ENCODE data around the gene CTTNBP2.

CTTNBP2 gene

GRCh38 chr7:117679120-117679519 is 194.1 kb downstream of the CTTNBP2 start:
- Histone ChIP-seq H3K4me2 (ENCODE audit: low read length) (no peak overlapping the region), H3K4me3 (ENCODE audit: low read length) (no peak overlapping the region), H3K9ac (ENCODE audit: low read depth, low read length) (no peak overlapping the region)

GRCh38 chr7:117675497-117676435 is 197.5 kb downstream of the CTTNBP2 start:
- Histone ChIP-seq H3K27me3 (ENCODE audit: control insufficient read depth, insufficient read depth, low read length) (peaks cover 16% of the 10 kb centered on the region), H3K36me3 (ENCODE audit: insufficient read depth, low read length) (no peaks in the 10 kb centered on the region), H3K4me2 (ENCODE audit: low read length) (no peak overlapping the region), H3K9ac (ENCODE audit: low read depth, low read length) (no peak overlapping the region), H3K9me3 (replicated peaks; ENCODE audit: low read length) (no peaks in the 10 kb centered on the region), H3K4me3 (ENCODE audit: low read length) (no peak overlapping the region), H3K4me1 (ENCODE audit: control insufficient read depth, insufficient read depth, low read length) (no peaks in the 10 kb centered on the region)

More at GRCh38 chr7:117679120-117679519, 194.1 kb downstream of the CTTNBP2 start:
- H3K9me3 ChIP-seq (replicated peaks; ENCODE audit: low read length): no peaks in the 10 kb centered on the region
- H3K4me1 ChIP-seq (ENCODE audit: control insufficient read depth, insufficient read depth, low read length): no peaks in the 10 kb centered on the region
- H3K36me3 ChIP-seq (ENCODE audit: insufficient read depth, low read length): no peaks in the 10 kb centered on the region
- H3K27me3 ChIP-seq (ENCODE audit: control insufficient read depth, insufficient read depth, low read length): peaks cover 19% of the 10 kb centered on the region

- no peaks in the 10 kb centered on the region for H3K4me1 ChIP-seq (ENCODE audit: control insufficient read depth, insufficient read depth, low read length)
- H3K27me3 ChIP-seq (ENCODE audit: control insufficient read depth, insufficient read depth, low read length): peaks cover 14% of the 10 kb centered on the region
- H3K9me3 ChIP-seq (replicated peaks; ENCODE audit: low read length): no peaks in the 10 kb centered on the region
- H3K4me2 ChIP-seq (ENCODE audit: low read length): no peak overlapping the region
- H3K36me3 ChIP-seq (ENCODE audit: insufficient read depth, low read length): no peaks in the 10 kb centered on the region
- no peak overlapping the region for H3K9ac ChIP-seq (ENCODE audit: low read depth, low read length)
- H3K4me3 ChIP-seq (ENCODE audit: low read length): no peak overlapping the region
Observed at GRCh38 chr7:117674617-117675016, 198.6 kb downstream of the CTTNBP2 start.

GRCh38 chr7:117673839-117674238 is 199.4 kb downstream of the CTTNBP2 start:
- Histone ChIP-seq H3K9ac (ENCODE audit: low read depth, low read length) (no peak overlapping the region), H3K4me3 (ENCODE audit: low read length) (no peak overlapping the region), H3K4me2 (ENCODE audit: low read length) (no peak overlapping the region), H3K4me1 (ENCODE audit: control insufficient read depth, insufficient read depth, low read length) (no peaks in the 10 kb centered on the region), H3K27me3 (ENCODE audit: control insufficient read depth, insufficient read depth, low read length) (peaks cover 9% of the 10 kb centered on the region), H3K9me3 (replicated peaks; ENCODE audit: low read length) (no peaks in the 10 kb centered on the region), H3K36me3 (ENCODE audit: insufficient read depth, low read length) (no peaks in the 10 kb centered on the region)

- Histone ChIP-seq H3K4me2 (ENCODE audit: low read length) (no peak overlapping the region), H3K9me3 (replicated peaks; ENCODE audit: low read length) (no peaks in the 10 kb centered on the region), H3K4me1 (ENCODE audit: control insufficient read depth, insufficient read depth, low read length) (no peaks in the 10 kb centered on the region), H3K36me3 (ENCODE audit: insufficient read depth, low read length) (no peaks in the 10 kb centered on the region), H3K9ac (ENCODE audit: low read depth, low read length) (no peak overlapping the region), H3K27me3 (ENCODE audit: control insufficient read depth, insufficient read depth, low read length) (peaks cover 5% of the 10 kb centered on the region), H3K4me3 (ENCODE audit: low read length) (no peak overlapping the region)
Observed at GRCh38 chr7:117673367-117673766, 199.9 kb downstream of the CTTNBP2 start.

- Histone ChIP-seq H3K4me3 (ENCODE audit: low read length) (no peak overlapping the region), H3K4me1 (ENCODE audit: control insufficient read depth, insufficient read depth, low read length) (no peaks in the 10 kb centered on the region), H3K9me3 (replicated peaks; ENCODE audit: low read length) (no peaks in the 10 kb centered on the region), H3K9ac (ENCODE audit: low read depth, low read length) (no peak overlapping the region), H3K27me3 (ENCODE audit: control insufficient read depth, insufficient read depth, low read length) (peaks cover 4% of the 10 kb centered on the region), H3K4me2 (ENCODE audit: low read length) (no peak overlapping the region), H3K36me3 (ENCODE audit: insufficient read depth, low read length) (no peaks in the 10 kb centered on the region)
Observed at GRCh38 chr7:117672453-117672852, 200.8 kb downstream of the CTTNBP2 start.

GRCh38 chr7:117669818-117670217 is 203.4 kb downstream of the CTTNBP2 start:
- no peaks in the 10 kb centered on the region for H3K27me3 ChIP-seq (ENCODE audit: control insufficient read depth, insufficient read depth, low read length)
- H3K4me2 ChIP-seq (ENCODE audit: low read length): no peak overlapping the region
- no peak overlapping the region for H3K4me3 ChIP-seq (ENCODE audit: low read length)
- no peaks in the 10 kb centered on the region for H3K4me1 ChIP-seq (ENCODE audit: control insufficient read depth, insufficient read depth, low read length)
- H3K9me3 ChIP-seq (replicated peaks; ENCODE audit: low read length): no peaks in the 10 kb centered on the region
- no peak overlapping the region for H3K9ac ChIP-seq (ENCODE audit: low read depth, low read length)
- no peaks in the 10 kb centered on the region for H3K36me3 ChIP-seq (ENCODE audit: insufficient read depth, low read length)

GRCh38 chr7:117667456-117667855 is 205.8 kb downstream of the CTTNBP2 start:
- no peaks in the 10 kb centered on the region for H3K9me3 ChIP-seq (replicated peaks; ENCODE audit: low read length)
- no peak overlapping the region for H3K9ac ChIP-seq (ENCODE audit: low read depth, low read length)
- H3K4me3 ChIP-seq (ENCODE audit: low read length): no peak overlapping the region
- H3K36me3 ChIP-seq (ENCODE audit: insufficient read depth, low read length): no peaks in the 10 kb centered on the region
- H3K27me3 ChIP-seq (ENCODE audit: control insufficient read depth, insufficient read depth, low read length): no peaks in the 10 kb centered on the region
- no peaks in the 10 kb centered on the region for H3K4me1 ChIP-seq (ENCODE audit: control insufficient read depth, insufficient read depth, low read length)
- no peak overlapping the region for H3K4me2 ChIP-seq (ENCODE audit: low read length)

GRCh38 chr7:117666689-117667088 is 206.6 kb downstream of the CTTNBP2 start:
- H3K9me3 ChIP-seq (replicated peaks; ENCODE audit: low read length): no peaks in the 10 kb centered on the region
- no peak overlapping the region for H3K4me3 ChIP-seq (ENCODE audit: low read length)
- no peaks in the 10 kb centered on the region for H3K4me1 ChIP-seq (ENCODE audit: control insufficient read depth, insufficient read depth, low read length)
- no peaks in the 10 kb centered on the region for H3K36me3 ChIP-seq (ENCODE audit: insufficient read depth, low read length)
- H3K27me3 ChIP-seq (ENCODE audit: control insufficient read depth, insufficient read depth, low read length): no peaks in the 10 kb centered on the region
- H3K9ac ChIP-seq (ENCODE audit: low read depth, low read length): no peak overlapping the region
- H3K4me2 ChIP-seq (ENCODE audit: low read length): no peak overlapping the region

- no peak overlapping the region for H3K4me2 ChIP-seq (ENCODE audit: low read length)
- no peaks in the 10 kb centered on the region for H3K36me3 ChIP-seq (ENCODE audit: insufficient read depth, low read length)
- H3K9me3 ChIP-seq (replicated peaks; ENCODE audit: low read length): no peaks in the 10 kb centered on the region
Observed at GRCh38 chr7:117666031-117666430, 207.2 kb downstream of the CTTNBP2 start.

GRCh38 chr7:117665368-117665767 is 207.9 kb downstream of the CTTNBP2 start:
- no peaks in the 10 kb centered on the region for H3K9me3 ChIP-seq (replicated peaks; ENCODE audit: low read length)
- H3K36me3 ChIP-seq (ENCODE audit: insufficient read depth, low read length): no peaks in the 10 kb centered on the region
- no peaks in the 10 kb centered on the region for H3K4me1 ChIP-seq (ENCODE audit: control insufficient read depth, insufficient read depth, low read length)
- H3K4me2 ChIP-seq (ENCODE audit: low read length): no peak overlapping the region
- no peak overlapping the region for H3K4me3 ChIP-seq (ENCODE audit: low read length)
- no peak overlapping the region for H3K9ac ChIP-seq (ENCODE audit: low read depth, low read length)
- no peaks in the 10 kb centered on the region for H3K27me3 ChIP-seq (ENCODE audit: control insufficient read depth, insufficient read depth, low read length)

More at GRCh38 chr7:117666031-117666430, 207.2 kb downstream of the CTTNBP2 start:
- no peak overlapping the region for H3K4me3 ChIP-seq (ENCODE audit: low read length)
- no peaks in the 10 kb centered on the region for H3K4me1 ChIP-seq (ENCODE audit: control insufficient read depth, insufficient read depth, low read length)
- no peaks in the 10 kb centered on the region for H3K27me3 ChIP-seq (ENCODE audit: control insufficient read depth, insufficient read depth, low read length)
- H3K9ac ChIP-seq (ENCODE audit: low read depth, low read length): no peak overlapping the region

- no peaks in the 10 kb centered on the region for H3K27me3 ChIP-seq (ENCODE audit: control insufficient read depth, insufficient read depth, low read length)
- no peaks in the 10 kb centered on the region for H3K4me1 ChIP-seq (ENCODE audit: control insufficient read depth, insufficient read depth, low read length)
- no peak overlapping the region for H3K4me2 ChIP-seq (ENCODE audit: low read length)
- no peaks in the 10 kb centered on the region for H3K36me3 ChIP-seq (ENCODE audit: insufficient read depth, low read length)
- no peaks in the 10 kb centered on the region for H3K9me3 ChIP-seq (replicated peaks; ENCODE audit: low read length)
- no peak overlapping the region for H3K4me3 ChIP-seq (ENCODE audit: low read length)
- H3K9ac ChIP-seq (ENCODE audit: low read depth, low read length): no peak overlapping the region
Observed at GRCh38 chr7:117664047-117664446, 209.2 kb downstream of the CTTNBP2 start.
